ENCODE results near the gene KLRC4. TPM values are rescaled to one million over a fixed set of nuclear protein-coding genes. Genes with fewer than 3 reads are reported as not detected.

The KLRC4 gene
- total and polyA plus RNA-seq, 2 experiments from 2014 or later = not detected

DNA sequence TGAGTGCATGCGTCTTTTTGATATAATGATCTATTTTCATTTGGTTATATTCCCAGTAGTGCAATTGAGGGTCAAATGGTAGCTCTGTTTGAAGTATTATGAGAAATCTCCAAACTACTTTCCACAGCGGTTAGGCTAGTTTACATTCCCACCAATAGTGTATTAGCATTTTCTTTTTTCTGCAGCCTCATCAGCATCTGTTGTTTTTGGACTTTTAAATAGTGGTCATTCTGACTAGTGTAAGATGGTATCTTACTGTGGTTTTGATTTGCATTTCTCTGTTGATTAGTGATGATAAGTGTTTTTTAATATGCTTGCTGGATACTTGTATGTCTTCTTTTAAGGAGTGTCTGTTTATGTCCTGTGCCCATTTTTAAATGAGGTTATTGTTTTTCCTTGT is 47.3 kb upstream of the KLRC4 start (continued):
- TF ChIP-seq, protein P1, sequence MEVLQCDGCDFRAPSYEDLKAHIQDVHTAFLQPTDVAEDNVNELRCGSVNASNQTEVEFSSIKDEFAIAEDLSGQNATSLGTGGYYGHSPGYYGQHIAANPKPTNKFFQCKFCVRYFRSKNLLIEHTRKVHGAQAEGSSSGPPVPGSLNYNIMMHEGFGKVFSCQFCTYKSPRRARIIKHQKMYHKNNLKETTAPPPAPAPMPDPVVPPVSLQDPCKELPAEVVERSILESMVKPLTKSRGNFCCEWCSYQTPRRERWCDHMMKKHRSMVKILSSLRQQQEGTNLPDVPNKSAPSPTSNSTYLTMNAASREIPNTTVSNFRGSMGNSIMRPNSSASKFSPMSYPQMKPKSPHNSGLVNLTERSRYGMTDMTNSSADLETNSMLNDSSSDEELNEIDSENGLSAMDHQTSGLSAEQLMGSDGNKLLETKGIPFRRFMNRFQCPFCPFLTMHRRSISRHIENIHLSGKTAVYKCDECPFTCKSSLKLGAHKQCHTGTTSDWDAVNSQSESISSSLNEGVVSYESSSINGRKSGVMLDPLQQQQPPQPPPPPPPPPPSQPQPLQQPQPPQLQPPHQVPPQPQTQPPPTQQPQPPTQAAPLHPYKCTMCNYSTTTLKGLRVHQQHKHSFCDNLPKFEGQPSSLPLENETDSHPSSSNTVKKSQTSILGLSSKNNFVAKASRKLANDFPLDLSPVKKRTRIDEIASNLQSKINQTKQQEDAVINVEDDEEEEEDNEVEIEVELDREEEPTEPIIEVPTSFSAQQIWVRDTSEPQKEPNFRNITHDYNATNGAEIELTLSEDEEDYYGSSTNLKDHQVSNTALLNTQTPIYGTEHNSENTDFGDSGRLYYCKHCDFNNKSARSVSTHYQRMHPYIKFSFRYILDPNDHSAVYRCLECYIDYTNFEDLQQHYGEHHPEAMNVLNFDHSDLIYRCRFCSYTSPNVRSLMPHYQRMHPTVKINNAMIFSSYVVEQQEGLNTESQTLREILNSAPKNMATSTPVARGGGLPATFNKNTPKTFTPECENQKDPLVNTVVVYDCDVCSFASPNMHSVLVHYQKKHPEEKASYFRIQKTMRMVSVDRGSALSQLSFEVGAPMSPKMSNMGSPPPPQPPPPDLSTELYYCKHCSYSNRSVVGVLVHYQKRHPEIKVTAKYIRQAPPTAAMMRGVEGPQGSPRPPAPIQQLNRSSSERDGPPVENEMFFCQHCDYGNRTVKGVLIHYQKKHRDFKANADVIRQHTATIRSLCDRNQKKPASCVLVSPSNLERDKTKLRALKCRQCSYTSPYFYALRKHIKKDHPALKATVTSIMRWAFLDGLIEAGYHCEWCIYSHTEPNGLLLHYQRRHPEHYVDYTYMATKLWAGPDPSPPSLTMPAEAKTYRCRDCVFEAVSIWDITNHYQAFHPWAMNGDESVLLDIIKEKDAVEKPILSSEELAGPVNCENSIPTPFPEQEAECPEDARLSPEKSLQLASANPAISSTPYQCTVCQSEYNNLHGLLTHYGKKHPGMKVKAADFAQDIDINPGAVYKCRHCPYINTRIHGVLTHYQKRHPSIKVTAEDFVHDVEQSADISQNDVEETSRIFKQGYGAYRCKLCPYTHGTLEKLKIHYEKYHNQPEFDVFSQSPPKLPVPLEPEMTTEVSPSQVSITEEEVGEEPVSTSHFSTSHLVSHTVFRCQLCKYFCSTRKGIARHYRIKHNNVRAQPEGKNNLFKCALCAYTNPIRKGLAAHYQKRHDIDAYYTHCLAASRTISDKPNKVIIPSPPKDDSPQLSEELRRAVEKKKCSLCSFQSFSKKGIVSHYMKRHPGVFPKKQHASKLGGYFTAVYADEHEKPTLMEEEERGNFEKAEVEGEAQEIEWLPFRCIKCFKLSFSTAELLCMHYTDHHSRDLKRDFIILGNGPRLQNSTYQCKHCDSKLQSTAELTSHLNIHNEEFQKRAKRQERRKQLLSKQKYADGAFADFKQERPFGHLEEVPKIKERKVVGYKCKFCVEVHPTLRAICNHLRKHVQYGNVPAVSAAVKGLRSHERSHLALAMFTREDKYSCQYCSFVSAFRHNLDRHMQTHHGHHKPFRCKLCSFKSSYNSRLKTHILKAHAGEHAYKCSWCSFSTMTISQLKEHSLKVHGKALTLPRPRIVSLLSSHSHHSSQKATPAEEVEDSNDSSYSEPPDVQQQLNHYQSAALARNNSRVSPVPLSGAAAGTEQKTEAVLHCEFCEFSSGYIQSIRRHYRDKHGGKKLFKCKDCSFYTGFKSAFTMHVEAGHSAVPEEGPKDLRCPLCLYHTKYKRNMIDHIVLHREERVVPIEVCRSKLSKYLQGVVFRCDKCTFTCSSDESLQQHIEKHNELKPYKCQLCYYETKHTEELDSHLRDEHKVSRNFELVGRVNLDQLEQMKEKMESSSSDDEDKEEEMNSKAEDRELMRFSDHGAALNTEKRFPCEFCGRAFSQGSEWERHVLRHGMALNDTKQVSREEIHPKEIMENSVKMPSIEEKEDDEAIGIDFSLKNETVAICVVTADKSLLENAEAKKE (CRISPR knock-in tag; IDR thresholded peaks at IDR 0.05) = no peak
- TF ChIP-seq, protein P2, sequence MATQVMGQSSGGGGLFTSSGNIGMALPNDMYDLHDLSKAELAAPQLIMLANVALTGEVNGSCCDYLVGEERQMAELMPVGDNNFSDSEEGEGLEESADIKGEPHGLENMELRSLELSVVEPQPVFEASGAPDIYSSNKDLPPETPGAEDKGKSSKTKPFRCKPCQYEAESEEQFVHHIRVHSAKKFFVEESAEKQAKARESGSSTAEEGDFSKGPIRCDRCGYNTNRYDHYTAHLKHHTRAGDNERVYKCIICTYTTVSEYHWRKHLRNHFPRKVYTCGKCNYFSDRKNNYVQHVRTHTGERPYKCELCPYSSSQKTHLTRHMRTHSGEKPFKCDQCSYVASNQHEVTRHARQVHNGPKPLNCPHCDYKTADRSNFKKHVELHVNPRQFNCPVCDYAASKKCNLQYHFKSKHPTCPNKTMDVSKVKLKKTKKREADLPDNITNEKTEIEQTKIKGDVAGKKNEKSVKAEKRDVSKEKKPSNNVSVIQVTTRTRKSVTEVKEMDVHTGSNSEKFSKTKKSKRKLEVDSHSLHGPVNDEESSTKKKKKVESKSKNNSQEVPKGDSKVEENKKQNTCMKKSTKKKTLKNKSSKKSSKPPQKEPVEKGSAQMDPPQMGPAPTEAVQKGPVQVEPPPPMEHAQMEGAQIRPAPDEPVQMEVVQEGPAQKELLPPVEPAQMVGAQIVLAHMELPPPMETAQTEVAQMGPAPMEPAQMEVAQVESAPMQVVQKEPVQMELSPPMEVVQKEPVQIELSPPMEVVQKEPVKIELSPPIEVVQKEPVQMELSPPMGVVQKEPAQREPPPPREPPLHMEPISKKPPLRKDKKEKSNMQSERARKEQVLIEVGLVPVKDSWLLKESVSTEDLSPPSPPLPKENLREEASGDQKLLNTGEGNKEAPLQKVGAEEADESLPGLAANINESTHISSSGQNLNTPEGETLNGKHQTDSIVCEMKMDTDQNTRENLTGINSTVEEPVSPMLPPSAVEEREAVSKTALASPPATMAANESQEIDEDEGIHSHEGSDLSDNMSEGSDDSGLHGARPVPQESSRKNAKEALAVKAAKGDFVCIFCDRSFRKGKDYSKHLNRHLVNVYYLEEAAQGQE (IDR thresholded peaks at IDR 0.05; ENCODE audit: unreplicated experiment) = no peak
- TF ChIP-seq STAT1 (IDR thresholded peaks at IDR 0.05; ENCODE audit: unreplicated experiment) = no peak

DNA sequence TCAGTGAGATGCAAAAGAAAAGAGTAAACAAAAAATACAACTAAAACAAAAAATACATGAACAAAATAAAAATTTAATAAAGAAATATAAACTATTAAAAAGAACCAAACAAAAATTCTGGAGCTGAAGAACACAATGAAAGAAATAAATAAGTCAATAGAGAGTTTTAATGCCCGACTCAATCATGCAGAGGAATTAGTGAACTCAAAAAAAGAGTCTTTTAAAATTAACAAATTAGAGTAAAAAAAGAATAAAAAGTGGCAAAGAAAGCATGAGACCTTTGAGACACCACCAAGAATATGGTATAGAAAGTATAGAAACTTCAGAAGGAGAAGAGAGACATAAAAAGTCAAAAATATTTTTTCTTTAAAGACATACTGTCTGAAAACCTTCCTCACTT is 46.2 kb upstream of the KLRC4 start:
- peaks cover 15% of the 10 kb centered on the region; the same call in 1 of the 3 replicates for H3K36me3 Mint-ChIP-seq (ENCODE audit: low read depth)
- peaks cover 11% of the 10 kb centered on the region; the same call in 2 of the 3 replicates for H3K4me1 Mint-ChIP-seq
- H3K36me3 ChIP-seq (ENCODE audit: insufficient read depth) = no peaks in the 10 kb centered on the region
- no peak overlapping the region for H3K27ac Mint-ChIP-seq
- no peaks in the 10 kb centered on the region for H4K20me1 ChIP-seq (replicated peaks; ENCODE audit: insufficient read depth)
- peaks cover 9% of the 10 kb centered on the region for H3K4me1 ChIP-seq (ENCODE audit: insufficient read depth)
- H3K9me3 Mint-ChIP-seq = peaks cover 28% of the 10 kb centered on the region; the same call in 2 of the 3 replicates
- no peaks in the 10 kb centered on the region for H3K79me2 ChIP-seq (replicated peaks; ENCODE audit: insufficient read depth)
- DNase-seq (ENCODE audit: low spot score) (no peak), ATAC-seq (no peak)
- peaks cover 2% of the 10 kb centered on the region for H3K27me3 Mint-ChIP-seq (ENCODE audit: insufficient read depth, low read depth, poor library complexity)
- H3K9me2 ChIP-seq (ENCODE audit: insufficient read depth) = no peaks in the 10 kb centered on the region; the same call in 1 of the 2 replicates
- no peaks in the 10 kb centered on the region for H3F3A ChIP-seq (replicated peaks; ENCODE audit: low read depth)
- no peaks in the 10 kb centered on the region for H3K27me3 ChIP-seq (ENCODE audit: insufficient read depth)
- no peak overlapping the region for H3K27ac ChIP-seq (ENCODE audit: low read depth)
- H3K4me3 Mint-ChIP-seq = no peak overlapping the region
- H2AFZ ChIP-seq = no peak overlapping the region
- no peak overlapping the region for H3K4me3 ChIP-seq
- H3K4me2 ChIP-seq = no peak overlapping the region
- TF ChIP-seq, protein P3, sequence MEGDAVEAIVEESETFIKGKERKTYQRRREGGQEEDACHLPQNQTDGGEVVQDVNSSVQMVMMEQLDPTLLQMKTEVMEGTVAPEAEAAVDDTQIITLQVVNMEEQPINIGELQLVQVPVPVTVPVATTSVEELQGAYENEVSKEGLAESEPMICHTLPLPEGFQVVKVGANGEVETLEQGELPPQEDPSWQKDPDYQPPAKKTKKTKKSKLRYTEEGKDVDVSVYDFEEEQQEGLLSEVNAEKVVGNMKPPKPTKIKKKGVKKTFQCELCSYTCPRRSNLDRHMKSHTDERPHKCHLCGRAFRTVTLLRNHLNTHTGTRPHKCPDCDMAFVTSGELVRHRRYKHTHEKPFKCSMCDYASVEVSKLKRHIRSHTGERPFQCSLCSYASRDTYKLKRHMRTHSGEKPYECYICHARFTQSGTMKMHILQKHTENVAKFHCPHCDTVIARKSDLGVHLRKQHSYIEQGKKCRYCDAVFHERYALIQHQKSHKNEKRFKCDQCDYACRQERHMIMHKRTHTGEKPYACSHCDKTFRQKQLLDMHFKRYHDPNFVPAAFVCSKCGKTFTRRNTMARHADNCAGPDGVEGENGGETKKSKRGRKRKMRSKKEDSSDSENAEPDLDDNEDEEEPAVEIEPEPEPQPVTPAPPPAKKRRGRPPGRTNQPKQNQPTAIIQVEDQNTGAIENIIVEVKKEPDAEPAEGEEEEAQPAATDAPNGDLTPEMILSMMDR (conservative IDR thresholded peaks at IDR 0.05; ENCODE audit: low read depth in 2 of 2) = no peak

All from GM23338 (cell line).